Measurements from ENCODE around the gene GRIFIN. TPM values are rescaled to one million over a fixed set of nuclear protein-coding genes. Genes with fewer than 3 reads are reported as not detected.

Gene GRIFIN
- total RNA-seq, 1 donor from 2014 or later: not detected

GRCh38 chr7:2504128-2504888 lies 28.1 kb upstream of the GRIFIN start:
- DNase-seq (ENCODE audit: extremely low spot score, unreplicated experiment): no peak
- H3K27me3 Mint-ChIP-seq (ENCODE audit: unreplicated experiment): no peaks in the 10 kb centered on the region
- no peaks in the 10 kb centered on the region for H3K36me3 Mint-ChIP-seq (ENCODE audit: unreplicated experiment)
- peaks cover 24% of the 10 kb centered on the region for H3K4me1 Mint-ChIP-seq (ENCODE audit: unreplicated experiment)
- TF ChIP-seq CTCF (IDR thresholded peaks at IDR 0.05): no peak
- H3K9me3 Mint-ChIP-seq (ENCODE audit: unreplicated experiment): no peaks in the 10 kb centered on the region
- no peak overlapping the region for H3K27ac Mint-ChIP-seq (ENCODE audit: unreplicated experiment)
- H3K4me3 Mint-ChIP-seq (ENCODE audit: unreplicated experiment): no peak overlapping the region

GRCh38 chr7:2503056-2503941 lies 27.1 kb upstream of the GRIFIN start:
- Mint-ChIP-seq H3K4me1 (ENCODE audit: unreplicated experiment) (peaks cover 13% of the 10 kb centered on the region), H3K4me3 (ENCODE audit: unreplicated experiment) (no peak overlapping the region), H3K9me3 (ENCODE audit: unreplicated experiment) (no peaks in the 10 kb centered on the region), H3K27ac (ENCODE audit: unreplicated experiment) (no peak overlapping the region), H3K27me3 (ENCODE audit: unreplicated experiment) (no peaks in the 10 kb centered on the region), H3K36me3 (ENCODE audit: unreplicated experiment) (no peaks in the 10 kb centered on the region)
- no peak for DNase-seq (ENCODE audit: extremely low spot score, unreplicated experiment)
- TF ChIP-seq CTCF (IDR thresholded peaks at IDR 0.05): no peak

GRCh38 chr7:2502647-2502966 lies 26.4 kb upstream of the GRIFIN start:
- no peak for TF ChIP-seq CTCF (IDR thresholded peaks at IDR 0.05)
- no peak overlapping the region for H3K27ac Mint-ChIP-seq (ENCODE audit: unreplicated experiment)
- no peaks in the 10 kb centered on the region for H3K9me3 Mint-ChIP-seq (ENCODE audit: unreplicated experiment)
- H3K4me3 Mint-ChIP-seq (ENCODE audit: unreplicated experiment): no peak overlapping the region
- DNase-seq (ENCODE audit: extremely low spot score, unreplicated experiment): no peak
- H3K36me3 Mint-ChIP-seq (ENCODE audit: unreplicated experiment): no peaks in the 10 kb centered on the region
- H3K27me3 Mint-ChIP-seq (ENCODE audit: unreplicated experiment): no peaks in the 10 kb centered on the region
- H3K4me1 Mint-ChIP-seq (ENCODE audit: unreplicated experiment): peaks cover 7% of the 10 kb centered on the region

- no peaks in the 10 kb centered on the region for H3K9me3 Mint-ChIP-seq (ENCODE audit: unreplicated experiment)
- H3K27me3 Mint-ChIP-seq (ENCODE audit: unreplicated experiment): no peaks in the 10 kb centered on the region
- no peak for DNase-seq (ENCODE audit: extremely low spot score, unreplicated experiment)
- H3K36me3 Mint-ChIP-seq (ENCODE audit: unreplicated experiment): no peaks in the 10 kb centered on the region
- no peak for TF ChIP-seq CTCF (IDR thresholded peaks at IDR 0.05)
- H3K4me3 Mint-ChIP-seq (ENCODE audit: unreplicated experiment): no peak overlapping the region
- peaks cover 3% of the 10 kb centered on the region for H3K4me1 Mint-ChIP-seq (ENCODE audit: unreplicated experiment)
- no peak overlapping the region for H3K27ac Mint-ChIP-seq (ENCODE audit: unreplicated experiment)
Observed at GRCh38 chr7:2501947-2502646, 25.9 kb upstream of the GRIFIN start.

GRCh38 chr7:2500701-2501100 lies 24.5 kb upstream of the GRIFIN start:
- no peak for TF ChIP-seq CTCF (IDR thresholded peaks at IDR 0.05)
- Mint-ChIP-seq H3K27me3 (ENCODE audit: unreplicated experiment) (peaks cover 2% of the 10 kb centered on the region), H3K4me3 (ENCODE audit: unreplicated experiment) (no peak overlapping the region), H3K4me1 (ENCODE audit: unreplicated experiment) (peaks cover 3% of the 10 kb centered on the region), H3K27ac (ENCODE audit: unreplicated experiment) (no peak overlapping the region), H3K36me3 (ENCODE audit: unreplicated experiment) (no peaks in the 10 kb centered on the region), H3K9me3 (ENCODE audit: unreplicated experiment) (no peaks in the 10 kb centered on the region)
- no peak for DNase-seq (ENCODE audit: extremely low spot score, unreplicated experiment)

All from osteocyte (in vitro differentiated cells).